Liver (tissue), 9 donors: ENCODE data around the gene VEGFA. TPM values are rescaled to one million over a fixed set of nuclear protein-coding genes. Genes with fewer than 3 reads are reported as not detected.
A peak's percentile ranks its signal among the peaks of the same experiment; 100 is the strongest.

Source experiments
- DNase-seq: peaks from one replicate; pipeline ENCODE4 v3.0.0-alpha.2; 2017; ENCODE audit warnings: low spot score
- H3K27ac ChIP-seq, 2 donors: one replicate each; pipeline ENCODE4 v1.7.0; 2013; ENCODE audit warnings: inconsistent platforms in 2 of 2, low read length in 2 of 2, control low read depth in 1 of 2, low read depth in 1 of 2, mild to moderate bottlenecking in 1 of 2
- H3K27me3 ChIP-seq, 4 donors: one replicate each; pipeline versions ENCODE4 v1.6.1 to v1.7.0; 2013; ENCODE audit warnings: low read length in 3 of 4, inconsistent platforms in 1 of 4, mild to moderate bottlenecking in 1 of 4, moderate library complexity in 1 of 4; ENCODE audit not compliant: control insufficient read depth in 4 of 4, insufficient read depth in 4 of 4
- H3K36me3 ChIP-seq, 4 donors: one replicate each; pipeline versions ENCODE4 v1.6.1 to v1.7.0; 2013; ENCODE audit warnings: low read length in 3 of 4, mild to moderate bottlenecking in 3 of 4, low read depth in 1 of 4, moderate library complexity in 1 of 4; ENCODE audit not compliant: control insufficient read depth in 4 of 4, insufficient read depth in 3 of 4
- H3K4me1 ChIP-seq, 4 donors: one replicate each; pipeline versions ENCODE4 v1.6.1 to v1.7.0; 2013; ENCODE audit warnings: low read length in 3 of 4, mild to moderate bottlenecking in 3 of 4, moderate library complexity in 1 of 4; ENCODE audit not compliant: control insufficient read depth in 4 of 4, insufficient read depth in 4 of 4
- H3K4me3 ChIP-seq, 3 donors: one replicate each; pipeline versions ENCODE4 v1.6.1 to v1.7.0; 2013; ENCODE audit warnings: low read length in 3 of 3, control low read depth in 1 of 3, low read depth in 1 of 3, mild to moderate bottlenecking in 1 of 3
- H3K9ac ChIP-seq, 2 donors: one replicate each; pipeline ENCODE4 v1.7.0; 2013; ENCODE audit warnings: low read length in 2 of 2, mild to moderate bottlenecking in 2 of 2, moderate library complexity in 2 of 2, control low read depth in 1 of 2, low read depth in 1 of 2
- H3K9me3 ChIP-seq, 4 donors: one replicate each; pipeline versions ENCODE4 v1.6.1 to v1.7.0; 2013; ENCODE audit warnings: low read length in 3 of 4; ENCODE audit not compliant: control insufficient read depth in 4 of 4
- EGR1 ChIP-seq, 2 donors: IDR thresholded peaks; 2 replicates each; pipeline ENCODE4 v1.6.1; 2016 to 2018; ENCODE audit warnings: antibody characterized with exemption in 2 of 2, low read depth in 2 of 2
- FOXA1 ChIP-seq: IDR thresholded peaks from 2 replicates; pipeline ENCODE4 v1.6.1; 2016; ENCODE audit warnings: antibody characterized with exemption
- FOXA2 ChIP-seq: IDR thresholded peaks from 2 replicates; pipeline ENCODE4 v1.6.1; 2016; ENCODE audit warnings: antibody characterized with exemption
- GABPA ChIP-seq, 2 donors: IDR thresholded peaks in 1 of 2; conservative IDR thresholded peaks in 1 of 2; 2 replicates each; pipeline ENCODE4 v1.6.1; 2016; ENCODE audit warnings: antibody characterized with exemption in 2 of 2, mild to moderate bottlenecking in 1 of 2, moderate library complexity in 1 of 2
- HNF4A ChIP-seq, 2 donors: conservative IDR thresholded peaks; 2 replicates each; pipeline ENCODE4 v1.6.1; 2016; ENCODE audit warnings: antibody characterized with exemption in 2 of 2, mild to moderate bottlenecking in 2 of 2
- HNF4G ChIP-seq: IDR thresholded peaks from 2 replicates; pipeline ENCODE4 v1.6.1; 2016; ENCODE audit warnings: antibody characterized with exemption
- JUND ChIP-seq, 2 donors: IDR thresholded peaks; 2 replicates each; pipeline ENCODE4 v1.6.1; 2016; ENCODE audit warnings: antibody characterized with exemption in 2 of 2
- NR2F2 ChIP-seq: IDR thresholded peaks from 2 replicates; pipeline ENCODE4 v1.6.1; 2016; ENCODE audit warnings: antibody characterized with exemption
- RAD21 ChIP-seq, 2 donors: IDR thresholded peaks; 2 replicates each; pipeline ENCODE4 v1.6.1; 2016; ENCODE audit warnings: antibody characterized with exemption in 2 of 2, mild to moderate bottlenecking in 2 of 2
- REST ChIP-seq: IDR thresholded peaks from 2 replicates; pipeline ENCODE4 v1.6.1; 2016; ENCODE audit warnings: antibody characterized with exemption, mild to moderate bottlenecking
- RXRA ChIP-seq, 2 donors: IDR thresholded peaks; 2 replicates each; pipeline ENCODE4 v1.6.1; 2017 to 2018; ENCODE audit warnings: antibody characterized with exemption in 2 of 2, mild to moderate bottlenecking in 1 of 2
- SP1 ChIP-seq: IDR thresholded peaks from 2 replicates; pipeline ENCODE4 v1.6.1; 2018; ENCODE audit warnings: antibody characterized with exemption, mild to moderate bottlenecking
- TAF1 ChIP-seq: conservative IDR thresholded peaks from 2 replicates; pipeline ENCODE4 v1.6.1; 2016; ENCODE audit warnings: antibody characterized with exemption, mild to moderate bottlenecking
- YY1 ChIP-seq: IDR thresholded peaks from 2 replicates; pipeline ENCODE4 v1.6.1; 2016; ENCODE audit warnings: antibody characterized with exemption, mild to moderate bottlenecking
- WGBS: extraction: QIAGEN DNeasy Blood & Tissue Kit; methylation state at CpG from one replicate; pipeline ENCODE4 v1.1.7; 2013; 5-methylcytosine and 5-hydroxymethylcytosine counted together
- polyA plus RNA-seq, 2 donors: library from polyadenylated mRNA; stranded (reverse) in 1 of 2; unstranded in 1 of 2; fragments of 200-250 nt in 1 of 2; fragments of >200 nt in 1 of 2; fragmentation: Nextera tagmentation in 1 of 2; extraction: Ambion mirVana in 1 of 2; gene quantifications; one replicate each; pipeline versions ENCODE4 v1.2.1 to v1.2.3, GENCODE V29; 2013 to 2015
- total RNA-seq, 2 donors: library from RNA; depleted of rRNA; stranded (reverse); fragments of >200 nt; gene quantifications; one replicate each; pipeline ENCODE4 v1.2.3, GENCODE V29; 2014
- TF ChIP-seq, protein P1 (sequence below): fragments of 150-350 bp; IDR thresholded peaks from 2 replicates; pipeline ENCODE4 v1.5.1; 2017; ENCODE audit warnings: improper control_type of control experiment, low read depth, low read length; ENCODE audit not compliant: missing input control
- TF ChIP-seq, protein P2 (sequence below): IDR thresholded peaks from 2 replicates; pipeline ENCODE4 v1.6.1; 2016; ENCODE audit warnings: antibody characterized with exemption
- TF ChIP-seq, protein P3 (sequence below): IDR thresholded peaks from 2 replicates; pipeline ENCODE4 v1.6.1; 2016; ENCODE audit warnings: antibody characterized with exemption
- donor health status: healthy.
- donor health status: healthy.
- donor health status: healthy.
- donor health status: healthy.
- donor health status: healthy.

VEGFA gene
- total and polyA plus RNA-seq, 4 donors = 14.7 to 160 (median 65.2) TPM

GRCh38 chr6:43773050-43773979 lies 3.3 kb downstream of the VEGFA start:
- Histone ChIP-seq H3K4me1 (peaks cover 10 to 60% (median 41%) of the 10 kb centered on the region in 4 donors), H3K27me3 (no peaks in the 10 kb centered on the region), H3K9ac (peak overlapping the region; percentile 91 to 97), H3K9me3 (no peaks in the 10 kb centered on the region), H3K36me3 (peaks cover 8 to 26% (median 20%) of the 10 kb centered on the region in 4 donors), H3K4me3 (peak overlapping the region; percentile 78 to 89 (median 88)), H3K27ac (peak overlapping the region; percentile 96)
- peak; percentile 61 for DNase-seq
- TF ChIP-seq TAF1 (peak; percentile 42), FOXA2 (no peak), HNF4A (conservative IDR thresholded peaks at IDR 0.05) (peak in 1 of 2 donors; percentile 7), RAD21 (IDR thresholded peaks at IDR 0.05) (peak; percentile 65 to 73), FOXA1 (no peak)
- TF ChIP-seq, protein P1, sequence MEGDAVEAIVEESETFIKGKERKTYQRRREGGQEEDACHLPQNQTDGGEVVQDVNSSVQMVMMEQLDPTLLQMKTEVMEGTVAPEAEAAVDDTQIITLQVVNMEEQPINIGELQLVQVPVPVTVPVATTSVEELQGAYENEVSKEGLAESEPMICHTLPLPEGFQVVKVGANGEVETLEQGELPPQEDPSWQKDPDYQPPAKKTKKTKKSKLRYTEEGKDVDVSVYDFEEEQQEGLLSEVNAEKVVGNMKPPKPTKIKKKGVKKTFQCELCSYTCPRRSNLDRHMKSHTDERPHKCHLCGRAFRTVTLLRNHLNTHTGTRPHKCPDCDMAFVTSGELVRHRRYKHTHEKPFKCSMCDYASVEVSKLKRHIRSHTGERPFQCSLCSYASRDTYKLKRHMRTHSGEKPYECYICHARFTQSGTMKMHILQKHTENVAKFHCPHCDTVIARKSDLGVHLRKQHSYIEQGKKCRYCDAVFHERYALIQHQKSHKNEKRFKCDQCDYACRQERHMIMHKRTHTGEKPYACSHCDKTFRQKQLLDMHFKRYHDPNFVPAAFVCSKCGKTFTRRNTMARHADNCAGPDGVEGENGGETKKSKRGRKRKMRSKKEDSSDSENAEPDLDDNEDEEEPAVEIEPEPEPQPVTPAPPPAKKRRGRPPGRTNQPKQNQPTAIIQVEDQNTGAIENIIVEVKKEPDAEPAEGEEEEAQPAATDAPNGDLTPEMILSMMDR = peak; percentile 64
- WGBS = 25% methylated on average over 12 of the region's 12 CpGs

- H3K27me3 ChIP-seq = no peaks in the 10 kb centered on the region
- peaks cover 7 to 57% (median 37%) of the 10 kb centered on the region in 4 donors for H3K4me1 ChIP-seq
- peak overlapping the region; percentile 9 to 89 (median 78) for H3K4me3 ChIP-seq
- TF ChIP-seq, protein P1 = no peak
- TF ChIP-seq YY1 (no peak), FOXA2 (no peak), HNF4G (no peak), SP1 (no peak), GABPA (IDR thresholded peaks at IDR 0.05 in 1 of 2, conservative IDR thresholded peaks at IDR 0.05 in 1 of 2) (no peak), REST (no peak), RXRA (IDR thresholded peaks at IDR 0.05) (no peak), JUND (IDR thresholded peaks at IDR 0.05) (no peak), EGR1 (IDR thresholded peaks at IDR 0.05; ENCODE audit: low read depth in 2 of 2) (no peak), NR2F2 (no peak)
- TF ChIP-seq, protein P2, sequence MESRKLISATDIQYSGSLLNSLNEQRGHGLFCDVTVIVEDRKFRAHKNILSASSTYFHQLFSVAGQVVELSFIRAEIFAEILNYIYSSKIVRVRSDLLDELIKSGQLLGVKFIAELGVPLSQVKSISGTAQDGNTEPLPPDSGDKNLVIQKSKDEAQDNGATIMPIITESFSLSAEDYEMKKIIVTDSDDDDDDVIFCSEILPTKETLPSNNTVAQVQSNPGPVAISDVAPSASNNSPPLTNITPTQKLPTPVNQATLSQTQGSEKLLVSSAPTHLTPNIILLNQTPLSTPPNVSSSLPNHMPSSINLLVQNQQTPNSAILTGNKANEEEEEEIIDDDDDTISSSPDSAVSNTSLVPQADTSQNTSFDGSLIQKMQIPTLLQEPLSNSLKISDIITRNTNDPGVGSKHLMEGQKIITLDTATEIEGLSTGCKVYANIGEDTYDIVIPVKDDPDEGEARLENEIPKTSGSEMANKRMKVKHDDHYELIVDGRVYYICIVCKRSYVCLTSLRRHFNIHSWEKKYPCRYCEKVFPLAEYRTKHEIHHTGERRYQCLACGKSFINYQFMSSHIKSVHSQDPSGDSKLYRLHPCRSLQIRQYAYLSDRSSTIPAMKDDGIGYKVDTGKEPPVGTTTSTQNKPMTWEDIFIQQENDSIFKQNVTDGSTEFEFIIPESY = no peak
- TF ChIP-seq, protein P3, sequence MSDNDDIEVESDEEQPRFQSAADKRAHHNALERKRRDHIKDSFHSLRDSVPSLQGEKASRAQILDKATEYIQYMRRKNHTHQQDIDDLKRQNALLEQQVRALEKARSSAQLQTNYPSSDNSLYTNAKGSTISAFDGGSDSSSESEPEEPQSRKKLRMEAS = no peak
- H3K9ac ChIP-seq = peak overlapping the region; percentile 91 to 97
- no peak for DNase-seq
- H3K27ac ChIP-seq = peak overlapping the region; percentile 96
- peaks cover 8 to 35% (median 29%) of the 10 kb centered on the region in 4 donors for H3K36me3 ChIP-seq
- H3K9me3 ChIP-seq = no peaks in the 10 kb centered on the region
- 34% methylated on average over 12 of the region's 12 CpGs for WGBS
These were observed 4.2 kb downstream of the VEGFA start for GRCh38 chr6:43773980-43774775.
